Right lobe of liver (tissue), 6 donors: Measurements from ENCODE around the gene NTMT2. TPM values are rescaled to one million over a fixed set of nuclear protein-coding genes. Genes with fewer than 3 reads are reported as not detected.

Experiments
- ATAC-seq, 4 donors: fragments of 200-7000 bp; cut with Tn5 transposase; one replicate each; pipeline ENCODE4 v1.9.1; 2020; ENCODE audit warnings: mild to moderate bottlenecking in 4 of 4, moderate library complexity in 4 of 4
- DNase-seq, 3 donors: peaks; one replicate each; pipeline ENCODE4 v3.0.0-alpha.2; 2020
- H3K27ac ChIP-seq, 3 donors: fragments of 200-600 bp; one replicate each; pipeline ENCODE4 v1.8.0; 2022
- H3K27me3 ChIP-seq, 2 donors: fragments of 200-600 bp; one replicate each; pipeline ENCODE4 v1.8.0; 2022
- H3K36me3 ChIP-seq, 4 donors: fragments of 200-600 bp; sonication (generic) in 1 of 4; one replicate each; pipeline versions ENCODE4 v1.5.1 to v1.8.0; 2017 to 2022; ENCODE audit warnings: control low read depth in 1 of 4
- H3K4me1 ChIP-seq, 4 donors: fragments of 200-600 bp; sonication (generic) in 1 of 4; one replicate each; pipeline versions ENCODE4 v1.5.1 to v1.8.0; 2017 to 2022; ENCODE audit warnings: control low read depth in 1 of 4
- H3K4me3 ChIP-seq, 3 donors: fragments of 200-600 bp; one replicate each; pipeline ENCODE4 v1.8.0; 2022
- H3K9me3 ChIP-seq, 4 donors: fragments of 200-600 bp; sonication (generic) in 1 of 4; one replicate each; pipeline versions ENCODE4 v1.5.1 to v1.8.0; 2017 to 2022; ENCODE audit warnings: control low read depth in 1 of 4
- POLR2A ChIP-seq: fragments of 450-650 bp; IDR thresholded peaks from one replicate; pipeline ENCODE4 v1.6.1; 2017; ENCODE audit warnings: antibody characterized with exemption, mild to moderate bottlenecking
- WGBS: methylation state at CpG from one replicate; pipeline ENCODE4 v1.1.6; 2018; ENCODE audit warnings: low coverage, low lambda C conversion rate; ENCODE audit not compliant: insufficient coverage; ENCODE audit errors: missing lambda C conversion rate; 5-methylcytosine and 5-hydroxymethylcytosine counted together
- intact Hi-C, 2 donors: fragments of 100-400 bp; cut with DNase I; formaldehyde crosslinking; loops; one replicate each; pipeline versions ENCODE4 v1.11.2 to v1.14.1; 2022
- total RNA-seq, 6 experiments: library from RNA; depleted of rRNA in 2 of 6; stranded (reverse); fragments of >200 nt in 2 of 6; fragmentation: NEBNext Ultra II Directional in 3 of 6; extraction: Animal tissue kit (Norgen Biotek cat#: 25700) in 3 of 6; gene quantifications; one replicate each; pipeline versions ENCODE4 v1.1.0 to v1.2.4, GENCODE V29; 2016 to 2023
- TF ChIP-seq, protein P1 (sequence below), 4 donors: fragments of 200-600 bp in 3 of 4; fragments of 450-650 bp in 1 of 4; IDR thresholded peaks; one replicate each; pipeline versions ENCODE4 v1.5.1 to v1.8.0; 2016 to 2022; ENCODE audit warnings: antibody characterized with exemption in 4 of 4, mild to moderate bottlenecking in 2 of 4
- donor health status: DM: no; HTN: yes; CAD: no.
- donor health status: DM: no; HTN: no; CAD: no.
- donor health status: DM: no; HTN: no; CAD: no.
- donor health status: DM: no; HTN: yes; CAD: no.
- donor health status: DM: no; HTN: yes; CAD: no.

Gene NTMT2
- total RNA-seq, 6 experiments from 2014 or later: not detected

DNA sequence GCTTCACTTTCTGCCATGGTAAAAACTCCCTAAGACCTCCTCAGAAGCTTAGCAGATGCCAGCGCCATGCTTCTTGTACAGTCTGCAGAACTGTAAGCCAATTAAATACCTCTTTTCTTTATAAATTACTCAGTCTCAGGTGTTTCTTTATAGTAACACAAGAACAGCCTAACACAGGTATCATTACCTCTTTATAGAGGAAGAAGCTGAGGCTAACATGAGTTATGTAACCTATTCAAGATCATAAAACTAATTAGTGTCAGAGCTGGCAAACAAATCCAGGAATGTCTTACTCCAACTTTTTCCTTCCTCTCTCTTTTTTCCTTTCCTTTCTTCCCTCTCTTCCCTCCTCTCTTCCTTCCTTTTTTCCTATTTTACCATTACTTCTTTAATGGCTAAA lies 9.3 kb downstream of the NTMT2 start:
- TF ChIP-seq, protein P1, sequence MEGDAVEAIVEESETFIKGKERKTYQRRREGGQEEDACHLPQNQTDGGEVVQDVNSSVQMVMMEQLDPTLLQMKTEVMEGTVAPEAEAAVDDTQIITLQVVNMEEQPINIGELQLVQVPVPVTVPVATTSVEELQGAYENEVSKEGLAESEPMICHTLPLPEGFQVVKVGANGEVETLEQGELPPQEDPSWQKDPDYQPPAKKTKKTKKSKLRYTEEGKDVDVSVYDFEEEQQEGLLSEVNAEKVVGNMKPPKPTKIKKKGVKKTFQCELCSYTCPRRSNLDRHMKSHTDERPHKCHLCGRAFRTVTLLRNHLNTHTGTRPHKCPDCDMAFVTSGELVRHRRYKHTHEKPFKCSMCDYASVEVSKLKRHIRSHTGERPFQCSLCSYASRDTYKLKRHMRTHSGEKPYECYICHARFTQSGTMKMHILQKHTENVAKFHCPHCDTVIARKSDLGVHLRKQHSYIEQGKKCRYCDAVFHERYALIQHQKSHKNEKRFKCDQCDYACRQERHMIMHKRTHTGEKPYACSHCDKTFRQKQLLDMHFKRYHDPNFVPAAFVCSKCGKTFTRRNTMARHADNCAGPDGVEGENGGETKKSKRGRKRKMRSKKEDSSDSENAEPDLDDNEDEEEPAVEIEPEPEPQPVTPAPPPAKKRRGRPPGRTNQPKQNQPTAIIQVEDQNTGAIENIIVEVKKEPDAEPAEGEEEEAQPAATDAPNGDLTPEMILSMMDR (IDR thresholded peaks at IDR 0.05): no peak
- TF ChIP-seq POLR2A: no peak
- Histone ChIP-seq H3K4me1 (no peaks in the 10 kb centered on the region), H3K4me3 (no peak overlapping the region), H3K9me3 (no peaks in the 10 kb centered on the region), H3K27me3 (no peaks in the 10 kb centered on the region), H3K27ac (no peak overlapping the region), H3K36me3 (no peaks in the 10 kb centered on the region)
- intact Hi-C loops: no loop called here
- 67% methylated on average over 1 of the region's 1 CpG for WGBS
- DNase-seq: no peak
- ATAC-seq: no peak

DNA sequence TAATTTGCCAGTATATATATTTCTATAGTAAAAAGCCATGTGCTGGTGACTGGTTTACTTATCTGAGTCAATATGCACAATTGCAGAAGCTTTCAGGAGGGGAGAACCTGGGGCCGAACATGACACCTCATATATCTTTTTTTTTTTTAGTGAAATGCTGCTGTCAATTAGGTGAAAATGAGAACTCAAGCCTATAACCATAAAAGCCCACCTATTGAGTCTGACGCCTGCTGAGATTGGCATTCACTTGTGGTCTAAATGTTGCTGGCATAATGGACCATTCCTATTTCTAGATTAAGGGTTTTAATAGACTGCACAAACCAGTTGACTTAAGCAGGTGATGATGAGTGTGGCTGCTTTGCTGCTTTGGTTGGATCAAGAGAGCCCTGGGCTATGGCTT lies 10.8 kb downstream of the NTMT2 start:
- TF ChIP-seq, protein P1 (IDR thresholded peaks at IDR 0.05): no peak
- TF ChIP-seq POLR2A: no peak
- DNase-seq (no peak), ATAC-seq (no peak)
- H3K27me3 ChIP-seq: no peaks in the 10 kb centered on the region
- intact Hi-C loops: no loop called here
- H3K9me3 ChIP-seq: no peaks in the 10 kb centered on the region
- no peak overlapping the region for H3K4me3 ChIP-seq
- H3K27ac ChIP-seq: no peak overlapping the region
- 59% methylated on average over 2 of the region's 2 CpGs for WGBS
- H3K4me1 ChIP-seq: no peaks in the 10 kb centered on the region
- H3K36me3 ChIP-seq: no peaks in the 10 kb centered on the region

DNA sequence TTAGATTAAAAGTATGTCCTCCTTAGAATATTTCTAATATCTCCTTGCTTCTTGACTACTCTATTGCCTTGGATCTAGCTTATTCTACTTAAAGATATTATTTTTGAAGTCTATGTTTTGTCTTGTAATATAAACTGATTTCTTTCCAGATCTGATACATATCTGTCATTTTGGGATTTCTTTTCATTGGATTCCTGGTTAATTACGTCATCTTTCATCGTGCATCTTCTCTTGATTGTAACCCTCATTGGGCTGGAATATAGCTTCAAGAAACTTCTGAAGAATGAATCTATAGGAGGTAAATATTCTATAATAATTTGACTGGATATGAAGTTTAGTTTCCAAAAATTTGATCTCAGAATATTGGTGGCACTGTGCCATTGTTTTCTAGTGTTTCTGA lies 12.1 kb downstream of the NTMT2 start:
- WGBS: 73% methylated on average over 2 of the region's 2 CpGs
- no peaks in the 10 kb centered on the region for H3K27me3 ChIP-seq
- no peak overlapping the region for H3K4me3 ChIP-seq
- no peaks in the 10 kb centered on the region for H3K4me1 ChIP-seq
- DNase-seq: no peak
- ATAC-seq: no peak
- no peaks in the 10 kb centered on the region for H3K36me3 ChIP-seq
- intact Hi-C loops: no loop called here
- no peak overlapping the region for H3K27ac ChIP-seq
- TF ChIP-seq POLR2A: no peak
- TF ChIP-seq, protein P1 (IDR thresholded peaks at IDR 0.05): no peak
- H3K9me3 ChIP-seq: no peaks in the 10 kb centered on the region

DNA sequence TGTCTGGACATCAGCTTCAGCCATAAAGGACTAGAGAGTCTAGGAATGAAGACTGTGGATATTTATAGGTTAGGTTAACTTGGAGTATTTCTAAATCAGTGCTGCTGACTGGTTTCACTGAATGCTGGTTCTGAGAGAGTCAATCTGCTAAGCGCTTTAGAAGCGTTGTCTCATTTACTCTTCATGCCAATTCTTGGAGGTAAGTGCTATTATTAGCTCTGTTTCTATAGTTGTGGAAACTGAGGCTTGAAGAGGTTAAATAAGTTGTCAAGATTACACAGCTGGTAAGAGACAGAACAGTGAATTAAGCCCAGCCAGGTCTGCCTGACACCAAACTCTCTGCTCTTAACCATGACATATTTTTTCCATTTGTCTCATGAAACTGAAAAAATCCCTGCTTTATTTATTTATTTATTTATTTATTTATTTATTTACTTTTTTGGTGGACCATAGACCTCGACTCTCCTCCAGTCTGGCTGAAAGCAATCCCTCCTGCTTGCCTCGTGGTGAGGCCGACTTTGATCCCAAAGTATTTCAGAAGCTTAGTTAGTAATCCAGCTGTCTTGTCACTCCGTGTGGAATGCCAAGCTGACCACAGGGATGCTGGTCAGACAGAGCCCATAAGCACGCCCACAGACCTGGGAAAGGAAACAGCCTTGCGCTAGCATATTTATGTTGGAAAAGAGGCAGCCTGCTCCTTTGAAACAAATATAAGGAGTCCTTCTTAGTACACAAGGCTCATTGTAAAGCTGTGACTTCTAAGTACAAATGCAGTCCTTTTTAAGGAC lies 16.9 kb downstream of the NTMT2 start:
- Histone ChIP-seq H3K27ac (no peak overlapping the region), H3K9me3 (no peaks in the 10 kb centered on the region), H3K4me1 (no peaks in the 10 kb centered on the region), H3K36me3 (no peaks in the 10 kb centered on the region), H3K4me3 (no peak overlapping the region), H3K27me3 (no peaks in the 10 kb centered on the region)
- ATAC-seq (no peak), DNase-seq (no peak)
- WGBS: 39% methylated on average over 8 of the region's 8 CpGs
- TF ChIP-seq POLR2A: no peak
- TF ChIP-seq, protein P1 (IDR thresholded peaks at IDR 0.05): no peak
- intact Hi-C loops: no loop called here
